GM23248 (cell line): Measurements from ENCODE around the gene MAP3K9. TPM values are rescaled to one million over a fixed set of nuclear protein-coding genes. Genes with fewer than 3 reads are reported as not detected.

Experiments
- DNase-seq: peaks from one replicate; pipeline ENCODE4 v3.0.0-alpha.2; 2015
- H2AFZ ChIP-seq: fragments of 200-600 bp; sonication (generic); 2 replicates; pipeline ENCODE4 v1.6.1; 2016; ENCODE audit warnings: antibody characterized with exemption
- H3F3A ChIP-seq: fragments of 200-600 bp; sonication (generic); 2 replicates; pipeline ENCODE4 v1.6.1; 2016; ENCODE audit warnings: mild to moderate bottlenecking, antibody characterized with exemption, mixed run types; ENCODE audit not compliant: insufficient read depth
- H3K27ac ChIP-seq: fragments of 200-600 bp; sonication (generic); 2 replicates; pipeline ENCODE4 v1.5.1; 2016; ENCODE audit warnings: mild to moderate bottlenecking
- H3K27me3 ChIP-seq: fragments of 200-600 bp; sonication (generic); replicated peaks from 2 replicates; pipeline ENCODE4 v1.6.1; 2016; ENCODE audit warnings: mild to moderate bottlenecking; ENCODE audit not compliant: insufficient read depth
- H3K36me3 ChIP-seq: fragments of 200-600 bp; sonication (generic); 2 replicates; pipeline ENCODE4 v1.6.1; 2016; ENCODE audit warnings: low read depth, mild to moderate bottlenecking
- H3K4me1 ChIP-seq: fragments of 200-600 bp; sonication (generic); 2 replicates; pipeline ENCODE4 v1.6.1; 2016; ENCODE audit warnings: mild to moderate bottlenecking; ENCODE audit not compliant: insufficient read depth
- H3K4me2 ChIP-seq: fragments of 200-600 bp; sonication (generic); one replicate; pipeline ENCODE4 v1.6.1; 2016; ENCODE audit warnings: mild to moderate bottlenecking; ENCODE audit not compliant: unreplicated experiment
- H3K4me3 ChIP-seq: fragments of 200-600 bp; sonication (generic); 2 replicates; pipeline ENCODE4 v1.5.1; 2016; ENCODE audit warnings: mild to moderate bottlenecking
- H3K79me2 ChIP-seq: fragments of 200-600 bp; sonication (generic); 2 replicates; pipeline ENCODE4 v1.6.1; 2016; ENCODE audit warnings: mild to moderate bottlenecking; ENCODE audit not compliant: insufficient read depth
- H3K9ac ChIP-seq: fragments of 200-600 bp; sonication (generic); 2 replicates; pipeline ENCODE4 v1.6.1; 2016; ENCODE audit warnings: mild to moderate bottlenecking
- H3K9me2 ChIP-seq: fragments of 200-600 bp; sonication (generic); 2 replicates; pipeline ENCODE4 v1.6.1; 2016; ENCODE audit warnings: mixed run types, mild to moderate bottlenecking, moderate library complexity; ENCODE audit not compliant: insufficient read depth
- H3K9me3 ChIP-seq: fragments of 200-600 bp; sonication (generic); one replicate; pipeline ENCODE4 v1.6.1; 2017; ENCODE audit warnings: low read depth
- H4K20me1 ChIP-seq: fragments of 200-600 bp; sonication (generic); 2 replicates; pipeline ENCODE4 v1.6.0; 2016; ENCODE audit not compliant: insufficient read depth
- EZH2 ChIP-seq: fragments of 200-600 bp; sonication (generic); IDR thresholded peaks from 2 replicates; pipeline ENCODE4 v1.6.1; 2018; ENCODE audit warnings: antibody characterized with exemption, mild to moderate bottlenecking; ENCODE audit not compliant: insufficient read depth, poor library complexity, severe bottlenecking
- EZH2phosphoT487 ChIP-seq: fragments of 200-600 bp; sonication (generic); IDR thresholded peaks from 2 replicates; pipeline ENCODE4 v1.6.1; 2018; ENCODE audit warnings: antibody characterized with exemption, moderate library complexity, mild to moderate bottlenecking, low read depth; ENCODE audit not compliant: insufficient read depth
- WGBS, 2 experiments: methylation state at CpG; one replicate each; pipeline ENCODE4 v1.1.6; 2015 to 2017; ENCODE audit warnings: low lambda C conversion rate in 2 of 2, low coverage in 1 of 2; ENCODE audit errors: missing lambda C conversion rate in 2 of 2; 5-methylcytosine and 5-hydroxymethylcytosine counted together
- in situ Hi-C: fragments of 300-500 bp; cut with MboI; formaldehyde crosslinking; loops from 2 replicates; pipeline ENCODE4 v1.15.0; 2020
- polyA plus RNA-seq: library from polyadenylated mRNA; unstranded; fragments of >200 nt; fragmentation: Nextera tagmentation; extraction: Ambion mirVana; gene quantifications from 2 replicates; pipeline ENCODE4 v1.2.1, GENCODE V29; 2016
- total RNA-seq: library from RNA; depleted of rRNA; stranded (reverse); fragments of >200 nt; shearing (Covaris generic); gene quantifications from 2 replicates; pipeline ENCODE4 v1.2.3, GENCODE V29; 2014

The MAP3K9 gene
- total and polyA plus RNA-seq, 2 experiments from 2014 or later: 0.05 TPM; not detected in 1

DNA sequence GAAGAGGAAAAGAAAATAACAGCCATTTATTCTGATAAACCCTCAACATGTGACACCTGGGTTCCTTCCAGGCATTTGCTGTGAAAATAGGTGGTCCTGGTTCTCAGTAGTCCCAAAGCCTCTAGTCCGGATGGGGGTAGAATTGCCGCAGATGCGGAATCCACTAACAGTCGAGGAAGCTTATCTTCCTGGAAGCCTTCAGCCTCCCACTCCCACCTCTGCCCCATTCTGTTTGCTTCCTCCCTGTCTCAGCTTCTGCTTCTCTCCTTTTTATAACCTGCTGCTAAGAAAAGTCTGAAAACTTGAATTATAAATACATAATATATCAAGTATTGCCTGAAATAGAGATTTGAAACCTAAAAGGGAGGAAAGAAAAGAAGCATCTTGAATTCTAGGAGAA lies 14.0 kb upstream of the MAP3K9 start:
- Histone ChIP-seq H3K4me1 (no peaks in the 10 kb centered on the region; the same call in 1 of the 2 replicates), H3K27me3 (no peaks in the 10 kb centered on the region), H3F3A (no peaks in the 10 kb centered on the region), H3K36me3 (no peaks in the 10 kb centered on the region), H3K79me2 (no peaks in the 10 kb centered on the region), H3K9ac (no peak overlapping the region), H3K9me3 (no peaks in the 10 kb centered on the region), H3K4me3 (peak overlapping the region; percentile 73; the same call in 1 of the 2 replicates), H4K20me1 (no peaks in the 10 kb centered on the region), H3K4me2 (peak overlapping the region; percentile 75), H3K27ac (no peak overlapping the region), H2AFZ (peak overlapping the region; percentile 87; the same call in 1 of the 2 replicates), H3K9me2 (no peaks in the 10 kb centered on the region)
- TF ChIP-seq EZH2phosphoT487 (no peak), EZH2 (no peak)
- WGBS, 2 experiments: 74 to 75% methylated on average over 4 of the region's 4 CpGs
- in situ Hi-C loops: loop anchor here (10.0 kb wide), 1 partner anchor 132 kb away; no protein-coding TSS in a partner anchor
- no peak for DNase-seq

DNA sequence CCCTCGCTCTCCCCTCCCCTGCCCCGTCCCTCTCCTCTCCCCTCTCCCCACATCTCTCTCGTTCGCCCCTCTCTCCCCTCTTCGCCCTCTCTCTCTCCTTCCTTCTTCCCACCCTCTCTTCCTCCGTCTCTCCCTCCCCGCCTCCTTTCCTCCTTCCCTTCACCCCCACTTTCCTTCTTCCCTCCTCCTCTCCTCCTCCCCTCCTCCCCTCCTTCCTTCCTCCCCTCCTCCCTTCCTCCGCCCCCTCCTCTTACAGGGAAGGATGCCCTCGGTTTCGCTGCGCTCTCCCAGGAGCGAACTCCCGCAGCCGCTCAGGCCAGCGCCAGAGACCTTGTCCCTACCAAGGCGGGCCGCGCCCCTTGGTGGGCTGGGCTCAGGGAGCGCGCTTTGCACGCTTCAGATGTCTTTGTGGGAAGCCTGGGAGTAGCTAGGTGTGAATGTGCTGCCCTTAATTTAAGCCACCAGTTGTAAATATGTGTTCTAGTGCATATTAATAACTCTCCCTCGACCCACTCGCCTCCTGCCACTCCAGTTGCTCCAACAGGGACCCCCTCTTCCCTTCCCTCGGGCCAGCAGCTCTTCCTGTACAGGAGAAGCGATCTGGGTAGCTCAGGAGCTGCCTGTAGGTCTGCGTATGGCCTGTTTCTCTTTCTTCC lies 13.3 kb upstream of the MAP3K9 start:
- H2AFZ ChIP-seq: peak overlapping the region; percentile 87
- no peaks in the 10 kb centered on the region for H3K27me3 ChIP-seq
- H3K9ac ChIP-seq: peak overlapping the region; percentile 76
- H3K36me3 ChIP-seq: no peaks in the 10 kb centered on the region
- no peaks in the 10 kb centered on the region for H3K79me2 ChIP-seq
- peak; percentile 62 for DNase-seq
- in situ Hi-C loops: loop anchor here (10.0 kb wide), 1 partner anchor 132 kb away; no protein-coding TSS in a partner anchor
- TF ChIP-seq EZH2: no peak
- TF ChIP-seq EZH2phosphoT487: no peak
- no peaks in the 10 kb centered on the region for H3K9me3 ChIP-seq
- H3F3A ChIP-seq: no peaks in the 10 kb centered on the region
- peak overlapping the region; percentile 75 for H3K4me2 ChIP-seq
- H3K4me1 ChIP-seq: no peaks in the 10 kb centered on the region; the same call in 1 of the 2 replicates
- H3K4me3 ChIP-seq: peak overlapping the region; percentile 73
- H4K20me1 ChIP-seq: no peaks in the 10 kb centered on the region
- 14 to 20% methylated on average over 20 to 26 of the region's 26 CpGs for WGBS, 2 experiments
- H3K9me2 ChIP-seq: no peaks in the 10 kb centered on the region
- H3K27ac ChIP-seq: no peak overlapping the region

DNA sequence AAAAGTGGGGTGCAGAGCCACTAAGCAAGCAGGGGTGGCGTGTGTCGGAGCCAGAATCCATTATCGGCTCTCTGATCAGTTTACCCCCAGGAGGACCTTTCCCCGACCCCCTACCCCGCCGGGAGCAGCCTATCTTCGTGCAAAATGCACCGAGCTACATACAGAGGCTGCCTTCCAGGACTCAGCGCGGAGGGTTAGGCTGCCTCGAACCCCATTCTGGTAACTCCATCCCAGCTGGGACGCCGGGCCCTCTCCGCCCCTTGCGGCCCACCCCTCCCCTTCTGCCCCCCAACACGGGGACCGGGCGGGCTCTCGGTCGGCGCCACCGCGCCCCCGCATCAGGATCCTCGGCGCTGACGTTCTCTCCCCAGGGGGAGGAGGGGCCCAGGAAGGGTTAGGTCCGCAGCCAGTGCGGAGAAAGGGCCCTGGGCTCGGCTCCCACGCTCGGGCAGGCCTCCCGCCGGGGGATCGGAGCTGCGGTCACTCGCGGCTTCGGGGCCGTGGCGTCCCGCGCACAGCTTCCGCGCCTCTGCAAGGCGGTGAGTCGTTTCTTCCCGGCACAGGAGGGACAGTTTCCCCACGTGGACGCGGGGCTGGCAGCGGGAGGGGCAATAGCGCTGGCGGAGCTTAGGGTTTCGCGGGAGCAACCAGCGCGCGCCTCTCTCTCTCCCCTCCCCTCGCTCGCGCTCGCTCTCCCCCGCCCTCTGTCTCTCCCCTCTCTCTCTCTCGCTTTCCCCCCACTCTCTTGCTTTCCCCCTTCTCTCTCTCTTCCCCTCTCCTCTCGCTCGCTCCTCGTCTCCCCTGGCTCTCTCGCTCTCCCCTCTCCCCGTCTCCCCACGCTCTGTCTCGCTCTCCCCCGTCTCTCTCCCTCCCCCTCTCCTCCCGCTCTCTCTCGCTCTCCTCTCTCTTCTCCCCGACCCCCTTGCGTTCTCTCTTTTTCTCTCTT lies 12.5 kb upstream of the MAP3K9 start:
- Histone ChIP-seq H3K9me3 (no peaks in the 10 kb centered on the region), H3F3A (no peaks in the 10 kb centered on the region), H3K9me2 (no peaks in the 10 kb centered on the region), H3K27me3 (no peaks in the 10 kb centered on the region), H3K4me2 (peak overlapping the region; percentile 75), H3K27ac (no peak overlapping the region), H3K36me3 (no peaks in the 10 kb centered on the region), H3K79me2 (no peaks in the 10 kb centered on the region), H2AFZ (peak overlapping the region; percentile 87), H4K20me1 (no peaks in the 10 kb centered on the region), H3K4me3 (peak overlapping the region; percentile 73), H3K4me1 (no peaks in the 10 kb centered on the region; the same call in 1 of the 2 replicates), H3K9ac (peak overlapping the region; percentile 76)
- in situ Hi-C loops: loop anchor here (10.0 kb wide), 1 partner anchor 133 kb away; no protein-coding TSS in a partner anchor
- peak; percentile 87 for DNase-seq
- no peak for TF ChIP-seq EZH2
- TF ChIP-seq EZH2phosphoT487: no peak
- WGBS, 2 experiments: 6 to 8% methylated on average over 37 to 45 of the region's 77 CpGs

DNA sequence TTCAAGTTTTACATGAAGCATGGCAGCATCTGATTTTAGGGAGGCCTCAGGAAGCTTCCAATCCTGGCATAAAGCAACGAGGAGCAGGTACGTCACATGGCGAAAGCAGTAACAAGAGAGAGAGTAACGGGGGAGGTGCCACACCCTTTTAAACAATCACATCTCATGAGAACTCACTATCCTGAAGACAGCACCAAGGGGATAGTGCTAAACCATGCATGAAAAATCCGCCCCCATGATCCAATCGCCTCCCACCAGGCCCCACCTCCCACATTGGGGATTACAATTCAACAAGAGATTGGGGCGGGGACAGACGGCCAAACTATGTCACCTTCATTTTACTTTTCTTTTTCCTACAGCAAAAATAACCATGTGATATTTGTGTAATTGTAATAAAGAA lies 7.2 kb upstream of the MAP3K9 start:
- Histone ChIP-seq H3K79me2 (no peaks in the 10 kb centered on the region), H3K4me3 (no peak overlapping the region), H3F3A (no peaks in the 10 kb centered on the region), H4K20me1 (no peaks in the 10 kb centered on the region), H3K27me3 (peaks cover 19% of the 10 kb centered on the region), H3K9ac (no peak overlapping the region), H2AFZ (no peak overlapping the region), H3K9me3 (no peaks in the 10 kb centered on the region), H3K4me2 (no peak overlapping the region), H3K4me1 (no peaks in the 10 kb centered on the region; the same call in 1 of the 2 replicates), H3K36me3 (no peaks in the 10 kb centered on the region), H3K9me2 (no peaks in the 10 kb centered on the region), H3K27ac (no peak overlapping the region)
- no peak for DNase-seq
- WGBS, 2 experiments: 62 to 68% methylated on average over 8 of the region's 8 CpGs
- in situ Hi-C loops: loop anchor here (10.0 kb wide), 2 partner anchors 158 to 192 kb away; no protein-coding TSS in a partner anchor
- TF ChIP-seq EZH2 (no peak), EZH2phosphoT487 (no peak)
